ENCODE measurements around the gene PEAR1.

- TF ChIP-seq CTCF (IDR thresholded peaks at IDR 0.05) (no peak), POLR2AphosphoS5 (IDR thresholded peaks at IDR 0.05) (no peak), EP300 (IDR thresholded peaks at IDR 0.05) (no peak), POLR2A (IDR thresholded peaks at IDR 0.05) (no peak)
Observed at GRCh38 chr1:156961709-156962108, 68.2 kb downstream of the PEAR1 start.
